Omental fat pad (tissue), 4 donors: ENCODE measurements around the gene RPUSD1. TPM values are rescaled to one million over a fixed set of nuclear protein-coding genes. Genes with fewer than 3 reads are reported as not detected.

Source experiments
- ATAC-seq: fragments of 150-250 bp; one replicate; pipeline ENCODE4 v1.9.1; 2016; ENCODE audit warnings: mild to moderate bottlenecking, moderate library complexity; ENCODE audit not compliant: low FRiP score
- DNase-seq: peaks from one replicate; pipeline ENCODE4 v3.0.0-alpha.2; 2019; ENCODE audit warnings: low spot score
- total RNA-seq, 4 donors: library from RNA; depleted of rRNA; stranded (reverse); fragments of >200 nt; gene quantifications; one replicate each; pipeline ENCODE4 v1.1.0, GENCODE V29; 2016
- TF ChIP-seq, protein P1 (sequence below), 3 donors: fragments of 450-650 bp; IDR thresholded peaks; one replicate each; pipeline ENCODE4 v1.5.1; 2016 to 2017; ENCODE audit warnings: antibody characterized with exemption in 3 of 3, mild to moderate bottlenecking in 3 of 3, moderate library complexity in 2 of 3

RPUSD1 gene
- total RNA-seq, 4 donors from 2014 or later, result 9.6 to 20.9 (median 13.7) TPM

GRCh38 chr16:799111-799947, 11.1 kb upstream of the RPUSD1 start:
- TF ChIP-seq, protein P1, sequence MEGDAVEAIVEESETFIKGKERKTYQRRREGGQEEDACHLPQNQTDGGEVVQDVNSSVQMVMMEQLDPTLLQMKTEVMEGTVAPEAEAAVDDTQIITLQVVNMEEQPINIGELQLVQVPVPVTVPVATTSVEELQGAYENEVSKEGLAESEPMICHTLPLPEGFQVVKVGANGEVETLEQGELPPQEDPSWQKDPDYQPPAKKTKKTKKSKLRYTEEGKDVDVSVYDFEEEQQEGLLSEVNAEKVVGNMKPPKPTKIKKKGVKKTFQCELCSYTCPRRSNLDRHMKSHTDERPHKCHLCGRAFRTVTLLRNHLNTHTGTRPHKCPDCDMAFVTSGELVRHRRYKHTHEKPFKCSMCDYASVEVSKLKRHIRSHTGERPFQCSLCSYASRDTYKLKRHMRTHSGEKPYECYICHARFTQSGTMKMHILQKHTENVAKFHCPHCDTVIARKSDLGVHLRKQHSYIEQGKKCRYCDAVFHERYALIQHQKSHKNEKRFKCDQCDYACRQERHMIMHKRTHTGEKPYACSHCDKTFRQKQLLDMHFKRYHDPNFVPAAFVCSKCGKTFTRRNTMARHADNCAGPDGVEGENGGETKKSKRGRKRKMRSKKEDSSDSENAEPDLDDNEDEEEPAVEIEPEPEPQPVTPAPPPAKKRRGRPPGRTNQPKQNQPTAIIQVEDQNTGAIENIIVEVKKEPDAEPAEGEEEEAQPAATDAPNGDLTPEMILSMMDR (IDR thresholded peaks at IDR 0.05), result no peak
- ATAC-seq (no peak), DNase-seq (no peak)

DNA sequence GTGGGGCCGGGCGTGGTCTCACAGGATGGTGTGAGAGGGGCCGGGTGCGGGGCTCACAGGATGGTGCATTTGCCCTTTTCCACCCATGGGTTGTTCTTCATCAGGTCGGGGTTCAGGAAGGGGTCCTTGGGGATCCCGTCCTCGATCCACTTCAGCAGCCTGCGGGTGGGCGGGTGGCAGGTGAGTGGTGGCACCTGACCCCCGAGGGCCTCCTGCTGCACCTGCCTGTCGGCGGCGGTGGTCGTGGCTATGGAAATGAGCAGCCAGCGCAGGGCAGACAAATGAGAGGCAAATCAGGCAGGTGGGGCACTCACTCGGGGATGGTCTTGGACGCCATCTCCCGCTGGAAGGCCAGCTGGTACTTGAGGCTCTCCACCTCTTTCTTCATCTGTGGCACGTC, 10.5 kb upstream of the RPUSD1 start:
- TF ChIP-seq, protein P1 (IDR thresholded peaks at IDR 0.05), result no peak
- DNase-seq, result no peak
- ATAC-seq, result no peak

- TF ChIP-seq, protein P1 (IDR thresholded peaks at IDR 0.05), result no peak
- DNase-seq, result no peak
- no peak for ATAC-seq
These were observed 9.5 kb upstream of the RPUSD1 start for GRCh38 chr16:797686-798085.

- TF ChIP-seq, protein P1 (IDR thresholded peaks at IDR 0.05), result no peak
- DNase-seq (no peak), ATAC-seq (no peak)
These were observed 8.9 kb upstream of the RPUSD1 start for GRCh38 chr16:797120-797420.

GRCh38 chr16:796296-797119, 8.3 kb upstream of the RPUSD1 start:
- TF ChIP-seq, protein P1 (IDR thresholded peaks at IDR 0.05), result no peak
- ATAC-seq, result no peak
- DNase-seq, result no peak

GRCh38 chr16:795580-796229, 7.5 kb upstream of the RPUSD1 start:
- DNase-seq (no peak), ATAC-seq (no peak)
- TF ChIP-seq, protein P1 (IDR thresholded peaks at IDR 0.05), result no peak
